SIG-M5 treated with dmso at 0.1 percent for 504 hours (cell line): ENCODE data around the gene PMFBP1.

Experiments used
- DNase-seq: peaks from one replicate; lab custom pipeline; 2025; ENCODE audit not compliant: unreplicated experiment; lab: John Stamatoyannopoulos, UW

PMFBP1 gene, protein sequence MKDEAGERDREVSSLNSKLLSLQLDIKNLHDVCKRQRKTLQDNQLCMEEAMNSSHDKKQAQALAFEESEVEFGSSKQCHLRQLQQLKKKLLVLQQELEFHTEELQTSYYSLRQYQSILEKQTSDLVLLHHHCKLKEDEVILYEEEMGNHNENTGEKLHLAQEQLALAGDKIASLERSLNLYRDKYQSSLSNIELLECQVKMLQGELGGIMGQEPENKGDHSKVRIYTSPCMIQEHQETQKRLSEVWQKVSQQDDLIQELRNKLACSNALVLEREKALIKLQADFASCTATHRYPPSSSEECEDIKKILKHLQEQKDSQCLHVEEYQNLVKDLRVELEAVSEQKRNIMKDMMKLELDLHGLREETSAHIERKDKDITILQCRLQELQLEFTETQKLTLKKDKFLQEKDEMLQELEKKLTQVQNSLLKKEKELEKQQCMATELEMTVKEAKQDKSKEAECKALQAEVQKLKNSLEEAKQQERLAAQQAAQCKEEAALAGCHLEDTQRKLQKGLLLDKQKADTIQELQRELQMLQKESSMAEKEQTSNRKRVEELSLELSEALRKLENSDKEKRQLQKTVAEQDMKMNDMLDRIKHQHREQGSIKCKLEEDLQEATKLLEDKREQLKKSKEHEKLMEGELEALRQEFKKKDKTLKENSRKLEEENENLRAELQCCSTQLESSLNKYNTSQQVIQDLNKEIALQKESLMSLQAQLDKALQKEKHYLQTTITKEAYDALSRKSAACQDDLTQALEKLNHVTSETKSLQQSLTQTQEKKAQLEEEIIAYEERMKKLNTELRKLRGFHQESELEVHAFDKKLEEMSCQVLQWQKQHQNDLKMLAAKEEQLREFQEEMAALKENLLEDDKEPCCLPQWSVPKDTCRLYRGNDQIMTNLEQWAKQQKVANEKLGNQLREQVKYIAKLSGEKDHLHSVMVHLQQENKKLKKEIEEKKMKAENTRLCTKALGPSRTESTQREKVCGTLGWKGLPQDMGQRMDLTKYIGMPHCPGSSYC

DNA sequence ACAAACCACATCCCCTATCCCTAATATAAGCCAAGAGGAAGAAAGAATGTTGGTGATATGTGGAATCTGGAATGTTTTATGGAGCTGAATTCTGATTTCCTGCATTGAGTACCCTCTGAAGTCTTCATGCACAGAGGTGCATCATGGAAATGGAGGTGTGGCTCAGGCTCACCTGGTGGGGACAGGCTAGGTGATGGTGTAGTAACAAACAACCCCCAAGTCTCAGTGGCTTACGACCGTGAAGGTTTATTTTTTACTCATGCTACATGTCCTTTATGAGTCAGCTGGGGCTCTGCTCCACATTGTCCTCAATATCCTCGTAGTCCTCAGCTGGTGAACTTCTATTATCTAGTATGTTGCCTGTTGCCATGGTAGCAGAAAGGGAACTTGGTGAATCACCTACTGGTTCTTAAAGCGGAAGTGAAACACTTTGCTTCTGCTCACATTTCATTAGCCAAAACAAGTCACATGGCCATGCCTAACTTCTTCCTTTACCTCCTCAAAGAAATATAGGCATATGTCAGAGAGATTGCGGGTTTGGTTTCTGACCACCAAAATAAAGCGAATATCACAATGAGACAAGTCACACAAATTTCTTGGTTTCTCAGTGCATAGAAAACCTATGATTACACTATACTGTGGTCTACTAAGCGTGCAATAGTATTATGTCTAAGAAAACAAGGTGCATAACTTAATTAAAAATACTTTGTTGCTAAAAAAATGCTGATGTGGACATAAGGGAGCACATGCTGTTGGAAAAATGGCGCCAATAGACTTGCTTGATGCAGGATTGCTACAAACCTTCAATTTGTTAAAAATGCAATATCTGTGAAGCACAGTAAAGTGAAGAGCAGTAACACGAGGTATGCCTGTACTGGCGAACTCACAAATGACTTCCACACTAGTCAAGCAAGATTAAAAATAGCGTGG, at the start of gene PMFBP1:
Gene PMFBP1 (minus strand): TSS at position 51 of the 930 bp plus-strand sequence. CDS start 947 bp downstream, outside the sequence.
- DNase-seq: peak; percentile 98

DNA sequence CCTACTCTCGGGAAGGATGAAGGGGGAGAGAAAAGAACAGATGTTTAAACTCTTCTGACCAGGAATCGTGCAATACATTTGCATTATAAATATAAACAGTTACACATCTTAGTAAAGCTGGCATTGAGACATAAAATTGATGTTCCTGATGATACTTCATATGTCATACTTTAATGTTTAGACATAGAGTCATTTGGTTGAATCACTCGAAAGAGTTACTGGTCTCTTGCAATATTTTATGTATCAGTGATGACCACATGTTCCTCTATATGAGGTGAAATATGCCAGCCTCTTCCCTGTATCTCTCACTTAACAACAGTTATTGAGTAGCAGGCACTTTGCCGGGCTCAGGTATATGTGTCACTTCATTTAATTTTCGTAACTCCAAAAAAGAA, 49.7 kb upstream of the PMFBP1 start:
- no peak for DNase-seq

DNA sequence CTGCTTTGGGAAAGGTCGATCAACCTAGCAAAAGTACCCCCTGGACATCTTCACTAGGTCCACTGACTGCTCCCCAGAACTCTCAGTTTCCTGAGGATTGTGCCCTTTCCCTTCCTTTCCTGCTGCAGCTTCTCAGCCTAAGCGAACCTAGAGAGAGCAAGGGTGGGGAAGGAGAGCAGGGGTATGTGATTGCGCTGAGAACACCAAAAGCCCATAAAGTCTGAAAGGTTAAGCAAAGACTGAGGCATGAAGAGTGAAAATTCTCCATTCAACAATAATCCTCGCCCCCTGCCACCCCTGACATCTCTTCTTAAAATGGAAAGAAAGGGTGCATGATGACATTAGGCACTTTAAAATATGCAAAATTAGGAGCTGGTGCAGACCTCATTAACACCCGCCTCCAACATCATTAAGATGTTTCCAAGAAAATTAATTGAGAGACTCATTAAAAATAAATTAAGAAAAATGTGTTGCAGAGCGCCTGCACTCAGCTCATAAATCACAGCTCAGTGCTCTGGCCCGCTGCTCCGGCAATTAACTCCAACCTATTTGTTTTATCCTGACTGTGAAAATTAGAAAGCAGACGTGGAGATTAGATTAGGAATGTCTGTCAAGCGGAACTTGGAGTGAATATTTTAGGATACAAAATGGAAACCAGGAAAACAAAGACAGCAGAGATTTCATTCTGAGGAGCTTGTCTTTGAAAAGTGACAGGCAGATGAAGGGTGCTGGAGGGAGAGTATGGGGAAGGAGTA, 49.1 kb upstream of the PMFBP1 start:
- DNase-seq: no peak

DNA sequence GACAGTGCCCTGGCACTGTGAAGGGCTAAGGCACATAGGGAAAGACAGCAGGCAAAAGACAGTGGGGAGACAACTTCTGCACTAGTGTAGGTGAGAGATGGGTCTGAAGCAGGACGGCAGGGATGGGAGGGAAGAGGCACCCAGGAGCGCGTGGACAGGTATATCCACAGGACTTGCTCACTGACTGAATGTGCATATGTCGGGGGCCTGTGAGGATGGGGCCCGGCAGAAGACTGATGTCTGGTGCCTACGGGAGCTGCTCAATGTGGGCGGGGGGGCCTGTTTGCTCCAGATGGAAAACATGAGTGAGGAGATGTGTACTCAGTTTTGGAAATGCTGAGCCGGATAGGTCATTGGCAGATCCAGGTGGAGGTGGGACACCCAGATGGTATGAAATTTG, 47.3 kb upstream of the PMFBP1 start:
- no peak for DNase-seq

DNA sequence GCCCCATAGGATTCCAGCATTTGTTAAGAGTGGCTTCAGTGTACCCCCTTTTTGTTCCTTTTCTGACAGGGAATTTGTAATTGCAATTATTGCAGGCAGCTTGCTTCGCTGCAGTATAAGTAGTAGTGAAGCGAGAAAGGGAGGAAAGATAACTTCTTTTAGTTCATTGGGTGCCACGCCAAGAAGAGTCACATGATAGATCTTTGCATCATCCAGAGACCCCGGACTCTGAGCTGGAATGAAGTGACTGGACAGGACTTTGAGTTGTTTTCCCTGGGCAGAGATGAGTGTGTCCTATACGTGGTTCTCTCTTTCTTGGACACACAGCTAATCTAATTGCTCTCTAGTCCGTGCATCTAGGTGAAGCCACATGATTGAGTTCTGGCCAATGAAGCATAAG, 44.8 kb upstream of the PMFBP1 start:
- DNase-seq: no peak

DNA sequence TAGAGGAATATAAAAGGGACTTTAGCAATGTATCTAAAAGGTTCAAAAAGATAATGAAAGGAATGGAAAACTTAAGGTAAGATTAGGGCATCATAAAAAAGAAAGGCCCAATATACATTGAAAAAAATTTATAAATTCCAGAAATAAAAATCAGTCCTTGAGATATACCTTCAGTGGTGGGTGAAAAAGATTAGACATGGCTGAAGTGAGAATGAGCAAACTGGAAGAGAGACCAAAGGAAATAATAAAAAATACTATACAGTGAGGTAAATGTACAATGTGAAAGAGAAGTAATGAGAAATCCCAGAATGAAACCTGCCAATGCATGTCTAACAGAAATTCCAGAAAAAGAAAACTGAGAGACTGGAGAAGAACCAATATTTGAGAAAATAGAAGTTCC, 42.9 kb upstream of the PMFBP1 start:
- no peak for DNase-seq

DNA sequence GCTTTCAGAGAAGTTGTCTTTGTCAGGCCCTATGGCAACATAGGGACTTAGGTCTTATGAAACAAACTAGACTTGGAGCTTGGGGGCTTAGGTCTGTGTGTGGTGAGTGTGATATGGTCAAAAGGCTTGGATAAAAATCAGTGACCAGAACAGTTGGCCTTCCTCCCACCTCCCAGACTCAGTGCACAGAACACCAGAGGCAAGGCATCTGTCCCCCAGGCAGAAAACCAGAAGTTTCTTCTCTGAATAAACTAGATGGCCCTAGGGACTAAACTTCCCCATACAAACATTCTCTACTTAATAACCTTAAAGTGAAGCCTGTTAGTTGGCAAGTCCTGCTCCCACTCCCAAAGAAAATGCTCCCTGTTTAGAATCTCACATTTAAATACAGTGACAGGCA, 39.2 kb upstream of the PMFBP1 start:
- no peak for DNase-seq

DNA sequence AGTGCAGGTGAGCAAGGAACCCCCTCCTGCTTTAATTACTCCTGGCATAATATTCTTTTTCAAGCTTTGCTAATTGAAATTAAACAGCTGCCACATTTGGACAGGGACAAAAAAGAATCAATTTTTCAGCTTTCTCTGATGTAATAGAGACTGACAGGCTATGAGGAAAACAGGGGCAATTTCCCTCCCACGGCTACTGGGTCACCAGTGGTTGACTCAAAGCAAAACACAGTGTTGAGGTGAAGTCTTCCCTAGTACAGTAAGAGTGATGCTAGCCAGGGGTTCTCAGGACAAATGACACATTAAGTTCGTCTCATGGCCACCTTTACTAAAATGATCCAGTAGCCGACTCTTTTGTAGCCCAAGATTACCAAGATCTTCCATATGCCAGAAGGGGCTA, 38.6 kb upstream of the PMFBP1 start:
- no peak for DNase-seq

DNA sequence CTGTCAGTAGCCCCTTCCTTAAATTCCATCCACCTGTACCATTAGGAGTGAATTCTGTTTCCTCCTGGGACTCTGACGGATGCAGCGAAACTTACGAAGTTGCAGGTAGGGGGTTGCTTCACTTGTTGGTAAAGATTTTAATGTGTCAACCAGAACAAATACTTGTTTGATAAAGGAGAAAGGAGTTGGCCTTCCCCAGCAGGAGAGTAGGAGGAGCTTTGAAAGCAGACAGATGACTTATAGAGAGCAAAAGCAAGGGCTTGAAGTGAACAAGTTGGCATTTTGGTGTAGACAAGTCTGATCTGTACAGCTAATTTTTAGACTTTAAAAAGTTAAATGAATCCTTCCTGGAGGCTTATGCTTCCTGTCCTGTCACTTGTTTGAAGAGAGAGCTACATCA, 38.1 kb upstream of the PMFBP1 start:
- no peak for DNase-seq

DNA sequence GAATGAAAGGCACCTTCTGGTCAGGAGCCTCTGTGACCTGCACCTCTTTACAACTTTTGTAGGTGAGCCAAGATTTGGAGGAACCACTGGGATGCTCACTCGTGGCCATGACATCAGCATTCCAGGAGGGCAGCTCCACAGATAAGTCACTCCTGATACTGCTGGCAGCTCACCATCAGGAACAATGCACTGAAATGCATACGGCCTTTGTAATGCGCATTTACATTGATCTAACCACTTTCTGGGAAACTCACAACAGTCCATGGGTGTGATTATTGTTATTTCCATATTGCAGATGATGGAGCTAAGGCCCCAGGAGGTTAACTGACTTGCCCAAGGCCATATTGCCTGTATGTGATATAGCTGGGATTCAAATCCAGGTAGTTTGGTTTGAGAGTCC, 34.3 kb upstream of the PMFBP1 start:
- DNase-seq: no peak

DNA sequence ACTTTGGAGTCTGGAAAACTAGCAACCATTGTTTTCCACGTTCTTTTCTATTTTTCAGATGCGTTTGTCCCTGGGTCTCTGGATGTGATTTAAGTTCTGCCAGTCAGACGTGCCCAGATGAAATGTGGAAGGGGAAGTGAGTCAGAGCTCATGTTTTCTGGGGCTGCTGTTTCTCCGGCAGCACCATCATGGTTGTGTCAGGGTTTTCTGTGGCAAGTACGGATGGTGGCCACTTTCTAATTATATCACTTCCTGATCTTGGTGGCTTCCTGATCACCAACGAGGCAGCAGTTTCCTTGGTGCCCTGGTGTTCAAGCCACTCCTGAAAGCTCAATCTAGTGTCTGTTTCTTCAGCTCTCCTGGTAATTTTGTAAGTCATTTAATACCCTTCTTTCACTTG, 31.4 kb upstream of the PMFBP1 start:
- DNase-seq: peak; percentile 95

DNA sequence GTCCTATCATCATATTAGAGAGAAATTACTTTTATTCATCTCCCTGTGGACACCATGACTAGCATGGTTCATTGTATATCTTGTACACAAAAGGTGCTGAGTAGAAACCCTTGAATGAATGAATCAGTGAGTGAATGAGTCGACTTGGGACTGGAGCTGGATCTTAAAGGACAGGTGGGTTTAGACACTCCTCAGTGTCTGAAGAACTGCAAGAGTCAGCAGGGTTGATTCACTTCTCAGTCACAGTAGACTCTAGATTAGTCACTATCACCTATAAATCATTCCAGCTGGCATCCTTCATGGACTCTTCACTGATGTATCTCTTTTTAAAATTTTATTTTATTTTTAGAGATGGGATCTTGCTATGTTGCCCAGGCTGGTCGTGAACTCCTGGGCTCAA, 30.1 kb upstream of the PMFBP1 start:
- DNase-seq: no peak

DNA sequence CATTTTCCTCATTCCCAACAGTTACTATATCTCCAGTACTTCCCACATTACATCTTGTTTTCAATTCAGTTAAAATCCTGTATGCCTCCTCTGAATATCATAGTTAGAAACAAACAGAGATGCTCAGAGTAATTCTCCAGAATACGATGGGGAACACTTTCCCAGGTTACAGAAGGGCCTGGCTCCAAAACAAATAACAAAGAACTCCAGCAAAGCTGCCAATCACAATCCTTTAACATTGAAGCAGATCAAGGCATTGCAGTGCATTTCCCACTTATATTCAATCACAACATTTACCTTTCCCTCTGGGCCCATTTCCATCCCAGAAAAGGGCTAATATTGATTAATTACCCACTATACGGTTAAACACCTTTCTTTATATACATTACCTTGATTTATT, 29.4 kb upstream of the PMFBP1 start:
- DNase-seq: no peak

DNA sequence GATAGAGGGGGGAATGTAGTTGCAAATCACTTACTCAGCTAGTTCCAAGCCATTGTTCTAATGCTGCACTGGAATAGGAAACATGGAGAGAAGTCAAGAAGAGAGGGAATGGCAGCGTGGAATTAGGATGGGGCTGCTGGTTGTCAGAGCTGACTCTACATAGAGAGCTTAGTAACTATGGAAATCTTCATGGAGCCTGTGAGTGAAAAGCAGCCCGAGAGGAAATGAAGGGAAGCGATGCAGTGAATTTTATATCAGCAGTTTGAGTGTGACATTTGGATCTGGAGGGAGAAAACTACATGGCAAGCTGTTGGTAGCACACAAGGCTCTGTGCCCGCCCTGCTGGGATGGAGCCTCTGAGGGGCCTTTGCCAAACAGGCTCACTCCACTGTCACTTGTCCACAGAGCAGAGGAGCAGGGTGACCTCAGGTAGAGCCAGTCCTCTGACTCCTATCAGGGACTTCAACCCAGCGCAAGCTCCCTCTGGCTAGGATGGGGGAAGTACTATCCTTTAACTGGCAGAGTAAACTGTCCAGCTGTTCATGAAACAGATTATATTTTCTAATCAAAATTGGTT, 27.9 kb upstream of the PMFBP1 start:
- DNase-seq: no peak

DNA sequence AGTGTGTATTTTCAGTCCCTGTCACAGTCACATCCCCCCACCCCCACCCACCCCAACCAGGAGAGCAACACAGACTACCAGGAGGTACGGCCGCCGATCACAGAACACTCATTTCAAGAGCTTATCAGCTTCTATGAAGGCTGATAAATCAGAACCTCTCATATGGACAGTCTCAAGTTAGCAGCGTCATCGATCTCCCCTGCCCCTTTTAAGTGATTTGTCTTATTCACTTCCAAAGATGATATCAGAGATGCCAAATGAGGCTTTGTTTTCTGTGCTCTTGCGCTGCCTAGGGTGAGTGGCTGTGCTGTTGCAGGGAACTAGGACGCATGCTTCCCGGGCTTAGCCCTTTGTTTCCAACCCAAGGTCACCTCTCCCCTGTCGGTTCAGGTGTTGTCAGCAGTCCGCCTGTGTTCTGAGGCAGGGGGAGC, 26.8 kb upstream of the PMFBP1 start:
- DNase-seq: no peak

DNA sequence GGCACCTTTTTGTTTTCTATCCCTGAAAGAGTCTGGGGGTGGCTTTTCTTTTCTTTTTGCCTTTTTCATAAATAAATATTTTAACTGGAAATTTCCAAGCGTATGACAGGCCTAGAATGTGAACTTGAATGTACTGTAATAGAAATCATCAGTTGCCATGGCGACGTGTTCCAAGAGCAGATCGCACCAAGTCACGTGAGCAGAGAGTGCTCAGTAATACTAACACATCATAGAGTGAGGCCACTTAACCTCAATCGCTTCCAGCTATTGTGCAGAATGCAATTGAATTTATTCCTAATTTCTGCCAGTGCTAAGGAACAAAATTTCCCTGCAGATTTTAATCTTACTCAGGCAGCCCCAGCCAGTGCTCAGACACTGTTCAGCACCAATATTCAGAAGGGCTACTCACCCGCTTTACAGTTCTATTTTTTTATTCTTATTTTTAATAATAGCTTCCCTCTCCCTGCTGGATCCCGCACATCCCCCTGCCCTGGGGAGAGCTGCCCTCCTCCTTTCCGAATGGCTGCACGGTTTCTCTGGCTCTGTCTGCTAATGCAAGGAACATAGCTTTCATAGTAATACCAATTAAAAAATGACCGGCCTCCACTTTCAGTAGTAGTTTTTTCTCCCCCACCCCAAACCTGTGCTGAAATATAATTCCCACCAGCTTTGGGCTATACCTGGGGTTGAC, 26.2 kb upstream of the PMFBP1 start:
- no peak for DNase-seq

DNA sequence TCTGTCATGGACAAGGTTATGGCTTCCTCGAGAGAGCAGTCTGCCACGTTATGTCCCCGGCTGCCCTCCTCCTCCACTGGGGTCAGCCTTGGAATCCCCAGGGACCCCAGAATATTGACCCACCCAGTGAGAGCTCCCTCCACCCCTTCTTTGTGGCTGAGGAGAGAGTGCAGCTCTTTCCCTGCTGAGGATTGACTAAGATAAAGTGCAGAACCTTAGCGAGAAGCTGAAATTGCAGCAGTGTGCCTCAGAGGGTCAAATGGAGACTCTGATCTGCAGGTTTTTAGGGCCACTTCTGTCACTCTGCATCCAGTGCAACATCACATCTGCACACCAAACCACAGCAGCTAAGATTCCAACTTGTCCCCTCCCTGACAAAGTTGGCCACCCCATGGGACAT, 25.6 kb upstream of the PMFBP1 start:
- no peak for DNase-seq

DNA sequence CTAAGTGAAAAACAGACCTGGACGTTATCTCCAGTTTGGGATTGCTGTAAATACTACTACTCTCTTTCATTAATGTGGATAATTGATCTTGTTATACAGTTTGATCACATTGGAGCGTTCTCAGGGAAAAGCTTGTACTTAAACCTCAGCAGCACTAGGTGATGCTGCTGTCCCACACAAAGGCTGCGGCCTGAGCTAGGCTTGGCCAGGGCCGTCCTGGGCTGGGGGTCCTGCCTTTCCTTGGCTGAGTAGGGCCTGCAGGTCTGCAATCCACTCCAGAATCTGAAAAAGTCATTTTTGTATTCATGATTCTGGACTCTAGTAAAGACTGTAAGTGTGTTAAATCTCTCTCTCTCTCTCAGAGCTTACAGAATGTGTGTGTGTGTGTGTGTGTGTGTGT, 23.7 kb upstream of the PMFBP1 start:
- DNase-seq: no peak

DNA sequence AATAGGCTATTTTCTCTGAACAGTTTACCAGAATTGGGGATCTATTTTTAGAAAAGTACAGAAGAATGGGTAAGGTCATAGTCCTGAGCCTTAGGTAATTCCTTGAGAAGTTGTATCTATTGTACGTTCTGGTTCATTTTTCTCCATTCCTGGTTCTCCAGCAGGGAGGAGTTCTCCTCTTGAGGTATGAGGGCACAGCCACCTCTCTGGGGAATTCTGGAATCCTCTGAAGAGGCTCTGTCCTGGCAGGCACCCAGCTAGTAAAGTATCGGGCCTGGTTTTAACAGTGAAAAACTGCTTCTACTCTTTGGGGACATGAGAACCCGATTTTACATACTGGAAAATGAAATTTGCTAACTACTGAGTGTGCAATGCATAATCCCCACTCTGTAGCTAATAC, 19.6 kb upstream of the PMFBP1 start:
- DNase-seq: no peak
